B cell (primary cell): ENCODE data around the gene TUBA3E.
"Not testable (repeated sequence)": the region's sequence is repeated elsewhere in the genome, so short reads cannot be mapped to it uniquely, and the experiment has no call there.

ENCODE experiments used
- CTCF ChIP-seq: fragments of 200-600 bp; IDR thresholded peaks from one replicate; pipeline ENCODE4 v1.8.0; 2022; ENCODE audit warnings: antibody characterized with exemption, mild to moderate bottlenecking
- EZH2 ChIP-seq: IDR thresholded peaks from 2 replicates; pipeline ENCODE4 v1.6.1; 2012; ENCODE audit warnings: borderline replicate concordance, low read depth, mild to moderate bottlenecking, moderate library complexity, low read length; ENCODE audit not compliant: insufficient read depth, poor library complexity, severe bottlenecking

- TF ChIP-seq CTCF, EZH2: not testable (repeated sequence)
Observed at GRCh38 chr2:130195089-130195635, 3.1 kb downstream of the TUBA3E start.
